NCI-H446 treated with DMSO at 0.1 percent for 48 hours (cell line): ENCODE data around the gene CNKSR1.
"Not testable (repeated sequence)": the region's sequence is repeated elsewhere in the genome, so short reads cannot be mapped to it uniquely, and the experiment has no call there.

ENCODE experiments used
- DNase-seq: peaks from one replicate; lab custom pipeline; 2025; lab: John Stamatoyannopoulos, UW

Gene CNKSR1

DNA sequence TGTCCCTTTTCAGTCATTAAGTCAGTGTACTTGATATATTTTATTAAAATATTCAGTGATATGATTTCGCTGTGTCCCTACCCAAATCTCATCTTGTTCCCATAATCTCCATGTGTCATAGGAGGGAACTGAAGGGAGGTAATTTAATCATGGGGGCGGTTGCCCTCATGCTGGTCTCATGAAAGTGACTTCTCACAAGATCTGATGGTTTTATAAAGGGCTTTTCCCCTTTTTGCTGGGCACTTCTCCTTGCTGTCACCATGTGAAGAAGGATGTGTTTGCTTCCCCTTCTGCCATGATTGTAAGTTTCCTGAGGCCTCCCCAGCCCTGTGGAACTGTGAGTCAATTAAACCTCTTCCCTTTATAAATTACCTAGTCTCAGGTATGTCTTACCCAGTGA, 53.4 kb downstream of the CNKSR1 start:
- DNase-seq, result not testable (repeated sequence)

GRCh38 chr1:26233903-26234643, 56.8 kb downstream of the CNKSR1 start, which contains the start of gene CEP85:
TSS of gene CEP85 (plus strand) at chr1:26234200. CDS start at chr1:26239784, 5,584 bp downstream.
- DNase-seq, result peak; percentile 96

DNA sequence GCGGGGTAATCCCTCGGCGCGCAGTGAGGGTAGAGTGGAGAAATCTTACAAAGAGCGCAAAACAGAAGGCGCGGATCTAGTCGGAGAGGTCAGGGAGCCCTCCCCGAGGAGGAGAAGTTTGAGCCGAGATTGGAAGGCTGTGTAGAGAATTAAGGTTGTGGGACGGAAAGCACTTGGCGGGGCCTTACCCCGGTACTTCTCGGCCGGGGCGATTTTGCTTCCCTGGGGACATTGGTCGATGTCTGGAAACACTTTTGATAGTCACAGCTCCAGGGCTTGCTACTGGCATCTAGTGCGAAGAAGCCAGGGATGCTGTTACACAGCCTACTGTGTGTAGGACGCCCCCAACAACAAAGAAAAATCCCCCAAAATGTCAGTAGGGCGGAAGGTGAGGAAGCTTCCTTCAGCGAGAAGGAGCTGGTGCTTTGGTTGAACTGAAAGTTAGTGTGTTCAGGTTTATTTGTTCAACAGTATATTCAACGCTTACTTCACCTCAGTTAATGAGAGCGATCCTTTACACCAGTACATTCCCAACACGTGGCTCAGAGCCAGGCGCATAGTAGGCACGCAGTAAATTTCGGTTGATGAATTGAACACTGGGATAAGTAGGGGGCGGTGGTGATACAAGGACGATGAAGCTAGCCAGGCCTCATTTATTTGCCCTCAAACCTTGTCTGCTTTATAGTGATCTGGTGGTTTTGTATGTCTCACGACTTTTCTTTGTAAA, 57.5 kb downstream of the CNKSR1 start:
- no peak for DNase-seq

- no peak for DNase-seq
These were observed 60.1 kb downstream of the CNKSR1 start for GRCh38 chr1:26237230-26237966.
